ENCODE results near the gene TMEM25.
"Not testable (repeated sequence)": the region's sequence is repeated elsewhere in the genome, so short reads cannot be mapped to it uniquely, and the experiment has no call there.

The TMEM25 gene

GRCh38 chr11:118532852-118533768 lies 2.1 kb downstream of the TMEM25 start:
- no peak for DNase-seq

DNA sequence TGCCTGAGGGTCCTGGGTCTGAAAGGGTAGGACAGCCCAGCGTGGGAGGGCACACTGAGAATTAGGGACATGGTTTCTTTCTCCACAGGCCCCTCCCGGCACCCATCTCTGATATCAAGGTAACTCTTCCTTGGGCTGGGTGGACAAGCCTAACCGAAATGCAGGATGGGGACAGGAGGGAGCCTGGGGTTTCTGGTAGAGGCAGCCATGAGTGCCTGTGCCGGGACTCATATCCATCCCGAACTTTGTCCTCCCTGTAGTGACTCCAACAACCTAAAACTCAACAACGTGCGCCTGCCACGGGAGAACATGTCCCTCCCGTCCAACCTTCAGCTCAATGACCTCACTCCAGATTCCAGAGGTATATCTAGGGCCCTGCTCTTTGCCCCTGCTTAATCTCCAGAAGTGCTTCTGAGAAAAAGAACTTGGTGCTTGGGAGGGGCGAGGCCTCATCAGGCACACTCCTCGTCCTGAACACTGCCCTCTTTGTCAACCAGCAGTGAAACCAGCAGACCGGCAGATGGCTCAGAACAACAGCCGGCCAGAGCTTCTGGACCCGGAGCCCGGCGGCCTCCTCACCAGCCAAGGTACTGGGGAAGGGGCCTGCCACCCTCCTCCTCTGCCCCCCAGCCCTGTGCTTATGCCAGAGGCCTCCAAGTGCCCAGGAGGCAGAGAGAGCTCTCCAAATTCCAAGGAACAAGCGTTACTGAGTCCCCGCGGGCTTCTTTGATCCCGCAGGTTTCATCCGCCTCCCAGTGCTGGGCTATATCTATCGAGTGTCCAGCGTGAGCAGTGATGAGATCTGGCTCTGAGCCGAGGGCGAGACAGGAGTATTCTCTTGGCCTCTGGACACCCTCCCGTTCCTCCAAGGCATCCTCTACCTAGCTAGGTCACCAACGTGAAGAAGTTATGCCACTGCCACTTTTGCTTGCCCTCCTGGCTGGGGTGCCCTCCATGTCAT lies 3.1 kb downstream of the TMEM25 start:
- DNase-seq = no peak

GRCh38 chr11:118535261-118535660 lies 4.3 kb downstream of the TMEM25 start:
- no peak for DNase-seq

- no peak for DNase-seq
Measured at GRCh38 chr11:118536726-118537125, 5.7 kb downstream of the TMEM25 start.

DNA sequence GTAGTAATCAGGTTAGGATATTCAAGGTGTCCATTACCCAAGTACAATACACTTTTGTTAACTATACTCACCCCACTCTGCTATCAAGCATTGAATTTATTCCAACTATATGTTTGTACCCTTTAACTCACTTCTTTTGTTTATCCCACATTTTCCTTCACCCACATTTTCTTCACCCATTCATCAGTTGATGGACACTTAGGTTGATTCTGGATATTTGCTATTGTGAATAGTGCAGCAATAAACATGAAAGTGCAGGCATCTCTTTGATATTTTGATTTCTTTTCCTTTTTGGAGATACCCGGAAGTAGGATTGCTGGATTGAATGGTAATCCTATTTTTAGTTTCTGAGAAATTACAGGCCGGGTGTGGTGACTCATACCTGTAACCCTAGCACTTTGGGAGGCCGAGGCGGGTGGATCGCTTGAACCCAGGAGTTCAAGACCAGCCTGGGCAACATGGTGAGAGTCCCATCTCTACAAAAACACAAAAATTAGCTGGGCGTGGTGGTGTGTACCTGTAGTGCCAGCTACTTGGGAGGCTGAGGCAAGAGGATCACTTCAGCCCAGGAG lies 6.5 kb downstream of the TMEM25 start:
- no peak for DNase-seq

DNA sequence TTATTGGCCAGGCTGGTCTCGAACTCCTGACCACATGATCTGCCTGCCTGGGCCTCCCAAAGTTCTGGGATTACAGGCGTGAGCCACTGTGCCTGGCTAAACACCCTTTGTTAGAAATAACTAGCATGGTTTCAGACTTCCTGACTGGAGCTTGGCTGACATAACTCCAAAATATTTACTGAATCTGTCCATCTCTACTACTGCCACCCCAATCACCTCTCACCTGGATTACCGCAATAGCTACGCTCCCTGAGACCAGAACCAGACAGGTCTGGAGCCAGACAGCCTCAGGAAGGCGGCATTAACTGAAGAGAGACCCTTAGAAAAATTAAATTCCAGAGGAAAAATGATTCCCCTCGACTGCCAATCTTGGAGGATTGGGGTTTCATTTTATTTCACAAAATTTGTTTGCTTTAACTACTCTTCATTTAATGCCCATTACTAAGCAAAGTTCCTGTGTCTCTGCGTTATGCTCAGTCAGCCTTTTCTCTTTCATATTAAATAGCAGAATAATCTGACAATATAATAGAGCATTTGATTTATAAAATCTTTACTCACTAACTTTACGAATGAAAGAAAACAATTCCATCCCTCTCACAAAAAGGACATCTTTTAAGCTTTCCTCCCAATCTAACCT lies 13.1 kb downstream of the TMEM25 start:
- no peak for DNase-seq

GRCh38 chr11:118544647-118545010 lies 13.6 kb downstream of the TMEM25 start:
- DNase-seq = no peak

DNA sequence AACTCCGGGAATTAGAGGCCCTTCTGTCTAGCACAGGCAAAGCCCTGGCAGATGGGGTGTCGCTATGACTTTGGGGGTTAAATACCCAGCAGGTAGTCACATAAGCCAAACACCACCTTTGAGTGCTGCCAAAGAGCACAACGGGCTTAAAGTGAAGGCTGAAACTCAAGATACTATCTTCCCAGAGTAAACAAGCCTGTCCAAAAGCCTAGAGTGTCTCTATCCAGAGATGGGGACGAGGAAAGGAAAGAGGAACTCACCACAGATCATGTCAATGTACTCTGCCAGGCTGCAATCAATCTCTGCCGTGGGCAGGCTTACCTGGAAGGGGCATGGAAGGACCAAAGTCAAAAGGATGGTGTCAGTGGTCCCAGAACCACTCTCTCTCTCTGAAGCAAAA lies 14.5 kb downstream of the TMEM25 start:
- no peak for DNase-seq

GRCh38 chr11:118547132-118547531 lies 16.1 kb downstream of the TMEM25 start:
- DNase-seq = no peak

DNA sequence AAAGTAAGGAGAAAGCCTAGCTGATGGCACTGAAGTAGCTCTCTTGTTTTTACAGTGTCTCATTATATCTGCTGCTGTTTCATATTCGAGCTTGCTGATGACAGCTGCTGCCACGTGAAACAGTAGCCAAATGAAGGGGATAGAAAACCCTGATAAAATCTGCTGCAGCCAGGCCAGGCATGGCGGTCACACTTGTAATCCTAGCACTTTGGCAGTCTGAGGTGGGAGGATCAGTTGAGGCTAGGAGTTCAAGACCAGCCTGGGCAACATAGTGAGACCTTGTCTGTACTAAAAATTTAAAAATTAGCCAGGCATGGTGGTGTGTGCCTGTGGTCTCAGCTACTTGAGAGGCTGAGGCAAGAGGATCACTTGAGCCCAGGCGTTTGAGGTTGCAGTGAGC lies 21.3 kb downstream of the TMEM25 start:
- no peak for DNase-seq

- DNase-seq = no peak
Measured at GRCh38 chr11:118560806-118561205, 29.8 kb downstream of the TMEM25 start.

DNA sequence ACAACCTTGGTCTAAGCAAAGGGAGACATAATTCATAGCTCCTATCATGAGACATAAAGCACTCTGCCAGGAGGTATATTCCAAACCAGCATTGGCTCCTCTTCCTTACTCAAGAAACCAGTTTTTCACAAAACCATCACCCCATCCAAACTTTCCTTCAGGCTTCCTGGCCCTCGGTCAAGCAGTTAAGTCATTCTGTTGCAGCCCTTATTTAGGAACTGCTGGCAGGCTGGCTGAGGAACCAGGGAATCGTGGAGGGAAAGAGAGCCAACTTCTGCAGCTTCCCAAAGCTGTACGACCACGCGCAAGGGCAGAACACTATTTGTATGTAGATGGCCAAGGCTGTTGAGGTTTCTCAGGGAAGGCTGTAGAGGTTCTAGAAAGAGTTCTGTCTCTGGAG lies 34.1 kb downstream of the TMEM25 start:
- no peak for DNase-seq

DNA sequence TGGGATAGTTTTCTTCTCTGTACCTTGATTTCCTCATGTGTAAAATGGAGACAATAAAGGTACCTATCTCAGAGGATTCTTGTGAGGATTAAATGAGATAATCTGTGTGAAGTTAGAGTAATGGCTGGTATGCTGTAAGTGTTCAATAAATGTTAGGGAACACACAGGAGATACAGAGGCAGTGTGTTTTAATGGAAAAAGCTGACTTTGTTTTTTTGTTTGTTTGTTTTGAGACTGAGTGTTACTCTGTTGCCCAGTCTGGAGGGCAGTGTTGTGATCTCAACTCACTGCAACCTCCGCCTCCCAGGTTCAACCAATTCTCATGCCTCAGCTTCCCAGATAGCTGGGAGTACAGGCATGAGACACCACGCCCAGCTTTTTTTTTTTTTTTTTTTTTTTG lies 38.7 kb downstream of the TMEM25 start:
- DNase-seq = no peak

- no peak for DNase-seq
Measured at GRCh38 chr11:118570787-118571186, 39.8 kb downstream of the TMEM25 start.

- DNase-seq = not testable (repeated sequence)
Measured at GRCh38 chr11:118571701-118572060, 40.7 kb downstream of the TMEM25 start.

DNA sequence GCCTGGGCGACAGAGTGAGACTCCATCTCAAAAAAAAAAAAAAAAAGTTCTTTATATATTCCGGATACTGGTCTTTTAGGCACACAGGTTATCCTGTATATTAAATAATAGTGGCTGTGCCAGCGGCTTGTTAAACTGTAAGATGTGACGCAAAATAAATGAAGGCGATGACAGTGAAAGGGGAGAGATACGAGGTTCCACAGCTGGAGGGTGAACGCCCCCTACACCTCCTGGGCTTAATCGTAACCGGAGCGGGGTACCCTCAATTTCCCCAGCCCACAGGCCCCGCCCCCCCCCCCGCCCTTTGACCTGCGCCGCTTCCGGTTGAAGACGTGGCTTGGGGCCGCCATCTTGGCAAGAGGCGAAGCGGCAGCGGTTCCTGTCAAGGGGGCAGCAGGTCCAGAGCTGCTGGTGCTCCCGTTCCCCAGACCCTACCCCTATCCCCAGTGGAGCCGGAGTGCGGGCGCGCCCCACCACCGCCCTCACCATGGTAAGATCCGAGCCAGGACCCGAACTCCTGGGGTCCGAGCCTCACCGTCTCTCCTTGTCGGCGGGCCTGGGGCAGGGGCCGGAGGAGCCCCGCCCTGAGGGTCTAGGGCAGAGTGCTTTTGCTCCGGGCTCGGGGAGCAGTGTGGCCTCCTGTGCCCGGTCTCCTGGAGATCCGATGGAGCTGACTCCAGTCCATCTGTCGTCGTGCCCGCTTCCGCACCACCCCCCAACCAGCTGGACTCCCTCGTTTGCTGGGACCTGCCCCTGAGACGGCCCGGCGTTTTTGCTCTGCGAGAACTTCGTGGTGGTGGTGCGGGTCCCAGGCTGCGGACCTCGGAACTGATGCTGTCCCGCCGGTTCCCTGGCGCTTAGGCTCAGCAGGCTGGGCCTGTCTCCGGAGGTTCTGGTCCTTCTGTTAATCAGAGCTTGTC lies 41.3 kb downstream of the TMEM25 start, which contains the start of gene ARCN1:
Gene ARCN1, plus strand, starts transcription at position 349 of the 920 bp plus-strand sequence. Its CDS starts 139 bp downstream, at position 488.
- DNase-seq = peak; percentile 83 to 84

DNA sequence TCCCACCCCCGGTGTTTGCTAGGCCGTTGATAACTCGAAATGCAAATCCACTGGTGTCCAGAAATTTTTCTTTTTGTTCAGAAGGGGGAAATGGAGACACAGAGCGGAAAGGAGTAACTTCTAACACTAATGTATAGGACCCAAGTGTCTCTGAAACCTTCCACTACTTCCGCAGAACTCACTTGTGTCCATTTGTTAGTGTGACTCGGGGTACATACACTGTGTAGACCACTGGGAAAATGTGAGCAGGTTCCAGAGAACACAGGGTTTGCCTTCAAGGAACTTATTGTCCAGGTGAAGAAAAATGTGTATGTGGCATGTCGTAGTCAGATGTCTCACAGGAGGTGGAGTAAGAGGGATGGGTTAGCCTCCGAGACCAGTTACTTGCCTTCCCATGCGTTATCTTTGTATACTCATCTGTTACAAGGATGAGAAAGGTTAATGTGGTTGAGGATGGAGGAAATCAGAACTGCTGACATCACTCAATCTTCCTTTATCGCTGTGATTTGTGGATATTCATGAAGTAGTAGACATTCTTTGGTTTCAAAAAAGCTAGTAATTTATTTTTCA lies 42.1 kb downstream of the TMEM25 start:
- DNase-seq = peak; percentile 14 to 59

GRCh38 chr11:118574636-118575035 lies 43.6 kb downstream of the TMEM25 start:
- DNase-seq = no peak

DNA sequence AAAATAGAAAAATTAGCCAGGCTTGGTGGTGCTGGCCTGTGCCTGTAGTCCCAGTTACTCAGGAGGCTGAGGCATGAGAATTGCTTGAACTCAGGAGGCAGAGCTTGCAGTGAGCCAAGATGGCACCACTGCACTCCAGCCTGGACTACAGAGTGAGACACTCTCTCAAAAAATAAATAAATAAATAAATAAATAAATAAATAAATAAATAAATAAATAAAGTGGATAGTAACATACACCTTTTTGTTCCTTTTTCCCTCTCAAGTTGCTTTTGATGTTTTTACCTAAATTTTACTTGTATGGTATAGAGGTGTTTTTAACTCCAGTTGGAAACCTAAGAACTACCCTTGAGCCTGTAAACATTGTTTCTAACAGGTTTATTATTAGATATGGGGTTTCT lies 47.0 kb downstream of the TMEM25 start:
- DNase-seq = not testable (repeated sequence)

DNA sequence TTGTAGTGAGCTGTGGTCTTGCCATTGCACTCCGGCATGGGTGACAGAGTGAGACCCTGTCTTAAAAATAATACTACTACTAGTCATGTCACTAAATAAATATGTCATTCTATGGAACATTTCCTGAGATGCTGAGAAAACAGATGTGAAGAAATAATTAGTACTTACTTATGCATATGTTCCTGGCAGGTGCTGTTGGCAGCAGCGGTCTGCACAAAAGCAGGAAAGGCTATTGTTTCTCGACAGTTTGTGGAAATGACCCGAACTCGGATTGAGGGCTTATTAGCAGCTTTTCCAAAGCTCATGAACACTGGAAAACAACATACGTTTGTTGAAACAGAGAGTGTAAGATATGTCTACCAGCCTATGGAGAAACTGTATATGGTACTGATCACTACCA lies 50.1 kb downstream of the TMEM25 start:
- DNase-seq = no peak
